ENCODE results near the gene INS.

Gene INS

DNA sequence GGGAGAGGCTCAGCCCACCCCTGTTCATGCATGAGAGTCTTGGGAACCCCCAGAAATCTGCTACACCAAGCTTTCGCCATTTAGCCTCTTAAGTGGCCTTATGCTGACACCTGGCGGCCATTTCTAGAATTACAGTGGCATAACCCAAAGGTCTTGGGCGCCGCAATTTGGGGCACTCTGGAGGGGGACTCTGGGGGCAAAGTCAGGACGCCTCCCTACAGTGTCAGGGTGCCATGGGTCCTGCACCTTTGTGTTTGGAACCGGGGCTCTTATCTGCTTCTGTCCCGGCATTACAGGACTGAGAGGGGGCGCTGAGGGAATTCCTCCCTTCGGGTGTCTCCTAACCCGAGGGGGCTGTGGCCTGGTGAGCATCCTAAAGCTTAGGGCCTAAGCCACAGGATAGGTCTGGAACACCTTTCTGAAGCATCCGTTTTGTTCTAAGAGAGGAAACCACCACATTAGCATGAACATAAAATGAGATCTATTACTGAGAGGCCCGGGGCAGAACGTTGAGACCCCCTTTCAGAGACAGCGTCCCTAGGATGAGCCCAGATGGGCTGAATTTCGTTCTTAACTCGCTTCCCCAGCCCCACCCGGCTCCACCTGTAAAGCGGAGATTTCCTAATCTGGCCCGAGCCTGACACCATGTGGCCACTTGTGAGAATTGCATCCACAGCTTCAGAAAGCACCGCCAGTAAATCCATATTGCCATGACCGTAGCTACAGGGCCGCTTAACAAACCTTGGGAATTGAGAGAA, 9.3 kb downstream of the INS start:
- in situ Hi-C loops (cut with HindIII; ENCODE audit: low sequenced_read_pairs) = loop anchor here (5.0 to 25.0 kb wide), 2 partner anchors 49 to 361 kb away; no protein-coding TSS in a partner anchor

DNA sequence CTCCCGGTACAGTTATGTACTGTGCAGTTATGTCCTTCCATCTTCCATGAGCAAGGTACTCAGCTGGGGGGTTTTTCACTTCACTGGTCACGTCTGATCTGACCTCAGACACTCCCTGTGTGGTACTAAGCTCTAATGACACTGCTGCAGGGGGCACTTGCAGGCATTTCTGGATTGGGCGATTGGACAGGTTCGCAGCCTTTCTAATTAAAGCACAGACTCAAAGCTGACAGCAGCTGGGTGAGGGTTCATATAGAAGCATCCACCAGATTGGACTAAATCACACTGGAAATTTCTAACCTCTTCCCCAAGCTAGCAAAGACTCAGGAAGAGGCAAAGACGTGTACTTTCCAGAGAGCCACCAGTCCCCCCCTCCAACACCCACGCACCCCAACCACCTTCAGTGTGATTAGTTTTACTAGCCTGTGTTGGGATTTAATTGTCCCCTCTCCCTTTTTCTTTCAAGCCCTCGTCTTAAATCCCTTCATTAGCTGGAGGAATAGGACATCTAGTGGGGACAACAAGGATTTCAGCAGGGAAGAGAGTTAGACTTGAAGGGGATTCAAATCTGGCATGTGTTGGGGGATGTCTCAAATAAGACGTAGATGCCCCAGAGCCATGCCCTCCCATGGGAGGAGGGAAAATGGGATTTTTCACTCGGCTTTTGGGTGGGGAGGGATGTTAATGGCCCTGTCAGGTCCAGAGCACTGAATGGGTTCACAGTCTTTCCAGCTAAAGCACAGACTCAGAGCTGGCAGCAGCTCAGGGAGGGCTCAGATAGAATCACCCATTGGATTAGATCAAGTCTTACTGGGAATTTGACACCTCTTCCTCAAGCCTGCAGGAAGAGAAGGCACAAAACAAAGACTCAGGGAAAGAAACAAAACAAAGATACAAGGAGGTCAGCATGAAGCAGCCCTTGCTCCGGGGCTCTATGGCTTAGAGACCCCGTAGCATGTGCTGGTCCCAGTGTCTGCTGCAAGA, 10.9 kb downstream of the INS start:
- in situ Hi-C loops (cut with HindIII; ENCODE audit: low sequenced_read_pairs) = loop anchor here (5.0 to 25.0 kb wide), 3 partner anchors 48 to 525 kb away; partner anchors contain the start of genes KRTAP5-4 and KRTAP5-5

GRCh38 chr11:2149460-2149859, 11.5 kb downstream of the INS start:
- in situ Hi-C loops (cut with HindIII; ENCODE audit: low sequenced_read_pairs) = loop anchor here (10.0 kb wide), 1 partner anchor 525 kb away; the partner anchor contains the start of genes KRTAP5-4 and KRTAP5-5

DNA sequence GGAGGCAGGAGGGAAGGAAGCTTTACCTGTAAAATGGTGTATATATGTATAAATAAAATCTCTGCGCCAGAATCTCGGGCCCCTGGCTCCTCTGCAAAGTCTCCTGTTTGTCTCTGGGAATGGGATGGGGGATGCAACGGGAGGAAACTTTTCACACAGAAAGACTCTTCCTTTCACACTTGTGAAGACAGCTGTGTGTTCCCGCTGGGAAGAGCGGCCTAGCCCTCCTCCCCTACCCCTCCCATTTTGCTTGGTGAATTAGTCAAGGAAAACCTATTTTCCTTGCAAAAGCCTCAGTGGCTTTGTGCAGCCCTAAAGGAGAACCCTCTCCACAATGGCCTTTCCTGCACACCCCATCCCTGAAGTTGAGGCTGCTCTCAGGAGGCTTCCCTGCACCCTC, 12.4 kb downstream of the INS start:
- in situ Hi-C loops (cut with HindIII; ENCODE audit: low sequenced_read_pairs) = loop anchor here (10.0 kb wide), 1 partner anchor 524 kb away; the partner anchor contains the start of genes KRTAP5-4 and KRTAP5-5

DNA sequence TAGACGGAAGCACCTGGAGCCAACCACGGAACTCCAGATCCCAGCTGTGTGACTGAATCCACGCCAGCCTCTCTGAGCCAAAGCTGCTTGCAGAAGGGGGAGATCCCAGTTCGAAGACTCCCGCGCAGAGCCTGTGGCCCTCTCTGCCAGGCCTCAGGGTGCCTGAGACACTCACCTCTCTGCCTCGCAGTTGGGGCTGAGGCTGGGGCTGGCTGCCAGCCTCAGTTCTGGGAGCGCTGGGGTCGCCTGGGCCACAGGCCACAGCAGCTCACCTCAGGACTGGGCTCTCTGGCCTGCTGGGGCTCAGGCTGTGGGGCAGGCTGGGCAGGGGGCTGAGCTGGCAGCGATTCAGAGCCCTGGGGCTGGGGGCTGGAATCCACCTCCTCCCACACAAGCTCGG, 13.6 kb downstream of the INS start:
- in situ Hi-C loops (cut with HindIII; ENCODE audit: low sequenced_read_pairs) = loop anchor here (10.0 kb wide), 1 partner anchor 523 kb away; the partner anchor contains the start of genes KRTAP5-4 and KRTAP5-5

- in situ Hi-C loops (cut with HindIII; ENCODE audit: low sequenced_read_pairs) = loop anchor here (10.0 kb wide), 1 partner anchor 521 kb away; the partner anchor contains the start of genes KRTAP5-4 and KRTAP5-5
Measured at GRCh38 chr11:2146051-2146450, 15.0 kb downstream of the INS start.

- in situ Hi-C loops (cut with HindIII; ENCODE audit: low sequenced_read_pairs) = loop anchor here (10.0 kb wide), 1 partner anchor 520 kb away; the partner anchor contains the start of genes KRTAP5-4 and KRTAP5-5
Measured at GRCh38 chr11:2144544-2145248, 16.3 kb downstream of the INS start.

- in situ Hi-C loops (cut with HindIII; ENCODE audit: low sequenced_read_pairs) = loop anchor here (10.0 kb wide), 1 partner anchor 519 kb away; the partner anchor contains the start of genes KRTAP5-4 and KRTAP5-5
Measured at GRCh38 chr11:2143799-2144543, 17.0 kb downstream of the INS start.

- in situ Hi-C loops (cut with HindIII; ENCODE audit: low sequenced_read_pairs) = loop anchor here (10.0 kb wide), 1 partner anchor 519 kb away; the partner anchor contains the start of genes KRTAP5-4 and KRTAP5-5
Measured at GRCh38 chr11:2143477-2143798, 17.6 kb downstream of the INS start.

DNA sequence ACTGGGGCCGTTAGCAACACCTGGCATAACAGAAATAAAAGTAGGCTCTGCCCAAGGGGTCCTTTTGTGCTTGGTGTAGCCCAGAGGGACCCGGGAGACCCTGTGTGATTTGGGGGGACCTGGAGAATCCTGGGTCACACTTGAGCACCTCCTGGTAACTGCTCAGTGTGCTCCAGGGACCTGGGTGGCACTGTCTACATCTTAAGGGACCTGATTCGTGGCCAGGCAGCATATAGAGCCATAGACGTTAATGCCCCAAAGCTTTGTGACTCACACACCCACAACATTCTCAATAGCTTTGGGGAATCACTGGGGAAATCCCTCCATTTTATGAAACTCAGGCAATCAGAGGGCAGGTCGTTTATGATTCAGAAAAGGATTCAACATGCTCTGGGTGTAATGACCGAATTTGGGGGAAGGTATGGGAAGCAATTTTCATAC, 18.2 kb downstream of the INS start:
- in situ Hi-C loops (cut with HindIII; ENCODE audit: low sequenced_read_pairs) = loop anchor here (10.0 kb wide), 1 partner anchor 518 kb away; the partner anchor contains the start of genes KRTAP5-4 and KRTAP5-5

DNA sequence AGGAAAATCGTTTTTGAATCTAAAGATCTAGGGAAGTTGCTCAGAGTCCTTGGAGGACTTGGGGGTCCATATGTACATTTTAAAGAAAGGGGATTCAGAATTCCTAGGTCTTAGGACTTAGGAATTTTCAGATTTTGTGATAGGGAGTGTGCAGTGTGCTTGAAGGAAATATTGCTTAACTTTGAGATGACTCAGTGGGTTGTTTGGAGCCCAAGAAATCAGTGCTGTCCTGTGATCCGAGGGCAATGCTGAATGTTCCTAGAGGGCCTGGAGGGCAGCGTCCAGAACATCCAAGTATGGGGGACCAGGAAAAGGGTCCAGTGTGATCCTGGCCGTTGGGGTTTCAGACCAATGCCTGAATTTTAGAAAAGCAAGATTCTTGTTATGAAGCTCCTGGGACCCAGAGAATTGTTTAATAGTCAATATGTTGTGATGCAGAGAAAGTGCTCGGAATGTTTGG, 18.7 kb downstream of the INS start:
- in situ Hi-C loops (cut with HindIII; ENCODE audit: low sequenced_read_pairs) = loop anchor here (10.0 kb wide), 1 partner anchor 518 kb away; the partner anchor contains the start of genes KRTAP5-4 and KRTAP5-5

DNA sequence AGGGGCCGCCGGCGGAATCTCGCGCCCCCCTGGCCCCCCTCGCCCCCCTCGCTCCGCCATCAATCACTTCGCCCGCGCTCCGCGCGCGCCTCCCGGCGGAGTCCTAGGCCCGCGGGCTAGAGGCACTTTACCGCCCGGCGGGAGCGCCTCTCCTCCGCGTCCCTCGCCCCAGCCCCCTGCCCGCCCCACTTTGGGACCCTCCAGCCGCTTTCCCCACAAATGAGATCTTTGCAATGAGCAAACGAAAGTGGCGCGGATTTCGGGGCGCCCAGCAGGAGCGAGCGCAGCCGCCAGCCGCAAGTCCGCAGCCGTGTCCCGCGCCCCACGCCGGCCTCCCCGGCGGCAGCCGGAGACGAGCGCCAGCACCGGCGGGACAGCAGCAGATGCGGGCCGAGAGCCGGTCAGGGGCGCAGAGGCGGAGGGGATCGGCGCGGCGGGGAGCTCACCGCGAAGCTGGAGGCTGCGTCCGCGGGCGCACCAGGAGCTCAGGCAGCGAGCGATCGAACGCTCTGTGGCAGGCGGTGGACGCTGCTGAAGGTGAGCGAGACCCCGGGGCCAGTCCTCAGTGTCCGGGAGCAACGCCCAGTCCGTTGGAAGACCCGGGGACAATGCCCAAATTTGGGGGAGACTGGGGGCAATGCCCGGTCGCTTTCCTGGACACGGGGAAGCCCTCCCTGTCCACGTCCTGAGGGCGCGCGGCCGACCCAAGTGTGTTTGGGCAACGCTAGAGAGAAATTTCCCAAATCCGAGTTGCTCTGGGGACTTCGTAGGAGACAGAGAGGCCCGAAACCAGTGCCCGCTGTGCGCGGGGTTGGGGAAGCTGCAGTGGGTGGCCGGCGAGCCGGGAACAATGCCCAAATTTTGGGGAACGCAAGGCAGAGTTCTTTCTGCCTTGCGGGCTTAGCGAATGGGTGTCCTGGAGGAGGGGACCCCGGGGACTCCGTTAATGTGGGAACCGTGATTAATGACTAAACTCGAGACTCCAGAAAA, 20.3 kb downstream of the INS start:
- in situ Hi-C loops (cut with HindIII; ENCODE audit: low sequenced_read_pairs) = loop anchor here (10.0 kb wide), 1 partner anchor 516 kb away; the partner anchor contains the start of genes KRTAP5-4 and KRTAP5-5

- in situ Hi-C loops (cut with HindIII; ENCODE audit: low sequenced_read_pairs) = loop anchor here (10.0 kb wide), 1 partner anchor 515 kb away; the partner anchor contains the start of genes KRTAP5-4 and KRTAP5-5
Measured at GRCh38 chr11:2139621-2140337, 21.2 kb downstream of the INS start.

DNA sequence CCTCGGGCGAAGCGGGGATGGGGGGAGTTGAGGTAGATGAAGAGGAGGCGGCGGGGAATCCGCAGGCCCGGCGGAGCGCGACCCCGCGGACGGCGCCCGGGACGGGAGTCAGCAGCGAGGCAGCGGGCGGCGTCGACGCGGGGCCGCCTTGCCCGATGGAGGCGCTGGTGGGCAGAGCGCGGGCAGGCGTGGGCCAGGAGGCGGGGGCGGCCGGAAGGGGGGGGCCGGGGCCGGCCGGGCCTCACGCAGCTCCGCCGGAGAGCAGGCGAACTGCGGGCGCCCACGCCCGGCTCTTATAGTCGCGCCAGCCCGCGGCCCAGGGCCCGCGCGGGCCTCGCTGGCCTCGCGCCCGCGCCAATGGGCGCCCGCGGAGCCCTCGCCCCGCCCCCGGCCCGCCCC, 21.9 kb downstream of the INS start, which contains the start of gene IGF2:
Gene IGF2, minus strand, starts transcription at position 267 of the 399 bp plus-strand sequence. CDS start 3,866 bp downstream, outside the sequence.
- in situ Hi-C loops (cut with HindIII; ENCODE audit: low sequenced_read_pairs) = no loop called here

DNA sequence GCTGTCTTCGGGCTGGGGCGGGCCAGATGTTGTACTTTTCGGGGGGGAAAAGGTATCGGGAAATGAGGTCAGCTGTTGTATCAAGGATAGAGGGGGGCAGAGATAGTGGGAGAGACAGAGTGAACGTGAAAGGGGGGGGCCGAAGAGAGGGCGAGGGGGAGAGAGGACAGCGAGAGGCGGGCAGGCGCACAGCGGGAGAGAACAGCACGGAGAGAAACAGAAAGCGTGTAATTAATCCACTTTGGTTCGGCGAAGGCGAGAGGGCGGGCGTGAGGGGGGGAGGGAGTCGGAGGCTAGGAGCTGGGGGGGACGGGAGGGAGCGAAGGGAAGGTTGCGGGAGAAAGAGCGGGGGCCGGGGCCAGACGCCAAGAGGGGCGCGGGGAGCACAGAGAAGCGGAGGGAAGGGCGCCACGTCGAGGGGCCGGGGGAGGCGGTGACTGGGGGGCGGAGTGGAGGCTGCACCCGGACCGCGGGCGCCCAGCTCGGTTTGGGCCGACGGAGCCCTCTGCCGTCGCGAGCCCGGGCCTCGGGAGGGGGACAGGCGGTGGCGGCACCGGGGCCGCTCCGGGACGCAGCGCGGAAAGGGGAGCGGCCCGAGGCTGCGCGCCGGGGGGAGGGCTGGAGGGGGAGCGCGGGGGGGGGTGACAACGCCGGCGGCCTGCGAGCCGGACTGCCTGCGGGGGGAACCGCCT, 22.4 kb downstream of the INS start:
- in situ Hi-C loops (cut with HindIII; ENCODE audit: low sequenced_read_pairs) = no loop called here

- in situ Hi-C loops (cut with HindIII; ENCODE audit: low sequenced_read_pairs) = no loop called here
Measured at GRCh38 chr11:2138068-2138430, 23.0 kb downstream of the INS start.

Data from DLD1 (cell line).